CD14-positive monocyte (primary cell): ENCODE data around the gene CPNE2. TPM values are rescaled to one million over a fixed set of nuclear protein-coding genes. Genes with fewer than 3 reads are reported as not detected.

Experiments
- DNase-seq, 3 donors: peaks; one replicate each; pipeline ENCODE4 v3.0.0-alpha.2; 2011 to 2022
- H2AFZ ChIP-seq: 2 replicates; pipeline ENCODE4 v1.6.0; 2012; ENCODE audit warnings: mild to moderate bottlenecking, low read depth, low read length, inconsistent platforms; ENCODE audit not compliant: insufficient read depth, poor library complexity, severe bottlenecking
- H3K27ac ChIP-seq, 2 donors: 1 replicate in 1 of 2; 2 replicates in 1 of 2; pipeline ENCODE4 v1.5.1; 2012 to 2013; ENCODE audit warnings: low read length in 2 of 2, control low read depth in 1 of 2, inconsistent platforms in 1 of 2, low read depth in 1 of 2, mild to moderate bottlenecking in 1 of 2
- H3K27me3 ChIP-seq, 2 donors: one replicate each; pipeline versions ENCODE4 v1.6.0 to v1.6.1; 2011 to 2013; ENCODE audit warnings: low read length in 2 of 2; ENCODE audit not compliant: control insufficient read depth in 2 of 2, insufficient read depth in 2 of 2
- H3K36me3 ChIP-seq, 2 donors: replicated peaks in 1 of 2; 1 replicate in 1 of 2; 2 replicates in 1 of 2; pipeline versions ENCODE4 v1.5.1 to v1.6.1; 2012 to 2013; ENCODE audit warnings: low read length in 2 of 2, control low read depth in 1 of 2, inconsistent platforms in 1 of 2, mild to moderate bottlenecking in 1 of 2; ENCODE audit not compliant: insufficient read depth in 2 of 2, control insufficient read depth in 1 of 2
- H3K4me1 ChIP-seq, 2 donors: 1 replicate in 1 of 2; 2 replicates in 1 of 2; pipeline versions ENCODE4 v1.5.1 to v1.6.1; 2012 to 2013; ENCODE audit warnings: low read length in 2 of 2, control low read depth in 1 of 2, inconsistent platforms in 1 of 2, mild to moderate bottlenecking in 1 of 2, moderate library complexity in 1 of 2; ENCODE audit not compliant: insufficient read depth in 2 of 2, control insufficient read depth in 1 of 2
- H3K4me2 ChIP-seq: replicated peaks from 2 replicates; pipeline ENCODE3; 2012; ENCODE audit warnings: low read length, moderate library complexity, mild to moderate bottlenecking; ENCODE audit not compliant: poor library complexity, severe bottlenecking; ENCODE audit errors: extremely low read depth
- H3K4me3 ChIP-seq, 3 experiments: fragments of 200-600 bp in 1 of 3; sonication (generic) in 1 of 3; replicated peaks in 1 of 3; 1 replicate in 2 of 3; 2 replicates in 1 of 3; pipeline ENCODE4 v1.5.1; 2011 to 2013; ENCODE audit warnings: low read length in 3 of 3, mild to moderate bottlenecking in 3 of 3, control low read depth in 2 of 3, low read depth in 2 of 3, inconsistent platforms in 1 of 3, moderate library complexity in 1 of 3
- H3K79me2 ChIP-seq: 2 replicates; pipeline ENCODE4 v1.6.0; 2012; ENCODE audit warnings: mild to moderate bottlenecking, control low read depth, inconsistent platforms, low read length, moderate library complexity; ENCODE audit not compliant: insufficient read depth
- H3K9ac ChIP-seq: 2 replicates; pipeline ENCODE4 v1.6.0; 2017; ENCODE audit warnings: low read length, mild to moderate bottlenecking; ENCODE audit not compliant: insufficient read depth, poor library complexity, severe bottlenecking
- H3K9me3 ChIP-seq, 2 donors: replicated peaks in 1 of 2; 1 replicate in 1 of 2; 2 replicates in 1 of 2; pipeline versions ENCODE4 v1.5.1 to v1.6.1; 2012 to 2013; ENCODE audit warnings: low read length in 2 of 2, control low read depth in 1 of 2; ENCODE audit not compliant: control insufficient read depth in 1 of 2, insufficient read depth in 1 of 2
- H4K20me1 ChIP-seq: 2 replicates; pipeline ENCODE4 v1.6.0; 2012; ENCODE audit warnings: mild to moderate bottlenecking, low read length, control low read depth, moderate library complexity; ENCODE audit not compliant: insufficient read depth
- H3K27ac Mint-ChIP-seq, 7 donors: one replicate each; pipeline ENCODE4 v1.8.0; 2020; ENCODE audit warnings: mild to moderate bottlenecking in 7 of 7, mixed read lengths in 7 of 7, moderate library complexity in 6 of 7, inconsistent platforms in 2 of 7
- H3K27me3 Mint-ChIP-seq, 3 donors: one replicate each; pipeline ENCODE4 v1.8.0; 2021 to 2022; ENCODE audit warnings: low read depth in 3 of 3, mild to moderate bottlenecking in 3 of 3, mixed read lengths in 3 of 3, moderate library complexity in 3 of 3, inconsistent platforms in 1 of 3
- H3K36me3 Mint-ChIP-seq, 2 donors: one replicate each; pipeline ENCODE4 v1.8.0; 2020; ENCODE audit warnings: mixed read lengths in 2 of 2, inconsistent platforms in 1 of 2, mild to moderate bottlenecking in 1 of 2
- H3K4me1 Mint-ChIP-seq: one replicate; pipeline ENCODE4 v1.8.0; 2020; ENCODE audit warnings: mild to moderate bottlenecking, mixed read lengths
- H3K4me3 Mint-ChIP-seq, 2 donors: one replicate each; pipeline ENCODE4 v1.8.0; 2020; ENCODE audit warnings: mild to moderate bottlenecking in 2 of 2, mixed read lengths in 2 of 2, moderate library complexity in 1 of 2
- H3K9me3 Mint-ChIP-seq, 7 donors: one replicate each; pipeline ENCODE4 v1.8.0; 2020 to 2022; ENCODE audit warnings: mixed read lengths in 7 of 7, mild to moderate bottlenecking in 6 of 7, moderate library complexity in 6 of 7, inconsistent platforms in 2 of 7
- CTCF ChIP-seq: fragments of 200-600 bp; IDR thresholded peaks from one replicate; pipeline ENCODE4 v1.8.0; 2022; ENCODE audit warnings: antibody characterized with exemption, mild to moderate bottlenecking
- whole genome bisulfite sequencing: methylation state at CpG from one replicate; pipeline ENCODE4 v1.1.5; 2013; ENCODE audit warnings: missing lambda C conversion rate; ENCODE audit not compliant: insufficient coverage; 5-methylcytosine and 5-hydroxymethylcytosine counted together
- intact Hi-C, 2 donors: fragments of 100-400 bp; cut with micrococcal nuclease; formaldehyde crosslinking; loops; one replicate each; pipeline versions ENCODE4 v1.15.0 to v1.15.1; 2023
- polyA plus RNA-seq, 3 donors: library from polyadenylated mRNA; depleted of rRNA in 1 of 3; unstranded in 2 of 3; stranded (reverse) in 1 of 3; fragments of 300-500 nt in 2 of 3; fragments of >200 nt in 1 of 3; fragmentation: Illumina TruSeq in 2 of 3; gene quantifications; 1 replicate in 2 of 3; 2 replicates in 1 of 3; pipeline ENCODE4 v1.2.3, GENCODE V29; 2012 to 2021

Gene CPNE2
- polyA plus RNA-seq, 3 donors = 18.3 to 68.8 (median 23.9) TPM

- 86% methylated on average over 3 of the region's 11 CpGs for WGBS
- peaks cover 4% of the 10 kb centered on the region for H3K79me2 ChIP-seq
Measured at GRCh38 chr16:57051696-57052228, 40.6 kb upstream of the CPNE2 start.

GRCh38 chr16:57053206-57053605, 39.2 kb upstream of the CPNE2 start:
- intact Hi-C loops = no loop called here
- H3K36me3 Mint-ChIP-seq = peaks cover 80 to 94% of the 10 kb centered on the region in 2 donors

More at GRCh38 chr16:57051696-57052228, 40.6 kb upstream of the CPNE2 start:
- intact Hi-C loops = no loop called here
- no peaks in the 10 kb centered on the region for H3K9me3 ChIP-seq
- Mint-ChIP-seq H3K4me3 (no peak overlapping the region), H3K27me3 (no peaks in the 10 kb centered on the region), H3K27ac (peak overlapping the region in 1 of 7 donors; percentile 50), H3K36me3 (peaks cover 80 to 94% of the 10 kb centered on the region in 2 donors), H3K9me3 (peaks cover 0 to 2% (median 0%) of the 10 kb centered on the region in 7 donors), H3K4me1 (no peaks in the 10 kb centered on the region)
- no peak overlapping the region for H3K27ac ChIP-seq
- H3K4me3 ChIP-seq = no peak overlapping the region
- H3K9ac ChIP-seq = no peak overlapping the region
- no peak overlapping the region for H3K4me2 ChIP-seq
- no peaks in the 10 kb centered on the region for H4K20me1 ChIP-seq
- no peak overlapping the region for H2AFZ ChIP-seq
- H3K27me3 ChIP-seq = no peaks in the 10 kb centered on the region
- no peak for DNase-seq
- peaks cover 85 to 98% of the 10 kb centered on the region in 2 donors for H3K36me3 ChIP-seq
- TF ChIP-seq CTCF = no peak
- no peaks in the 10 kb centered on the region for H3K4me1 ChIP-seq

More at GRCh38 chr16:57053206-57053605, 39.2 kb upstream of the CPNE2 start:
- DNase-seq = no peak
- Histone ChIP-seq H3K27me3 (no peaks in the 10 kb centered on the region), H2AFZ (no peak overlapping the region), H3K4me3 (no peak overlapping the region), H3K4me1 (no peaks in the 10 kb centered on the region), H4K20me1 (peaks cover 4% of the 10 kb centered on the region), H3K79me2 (no peaks in the 10 kb centered on the region), H3K27ac (no peak overlapping the region), H3K36me3 (peaks cover 82 to 98% of the 10 kb centered on the region in 2 donors), H3K9me3 (no peaks in the 10 kb centered on the region), H3K9ac (no peak overlapping the region), H3K4me2 (no peak overlapping the region)
- Mint-ChIP-seq H3K4me1 (no peaks in the 10 kb centered on the region), H3K4me3 (no peak overlapping the region), H3K9me3 (peaks cover 0 to 2% (median 0%) of the 10 kb centered on the region in 7 donors), H3K27ac (peak overlapping the region in 5 of 7 donors; percentile 21 to 68 (median 66)), H3K27me3 (no peaks in the 10 kb centered on the region)
- 98% methylated on average over 5 of the region's 9 CpGs for WGBS
- no peak for TF ChIP-seq CTCF
